Amygdala (tissue), 56 donors: ENCODE measurements around the gene CC2D1A.
A peak's percentile ranks its signal among the peaks of the same experiment; 100 is the strongest.

ENCODE experiments used
- DNase-seq, 56 donors: peaks; one replicate each; lab custom pipeline; 2025; lab: John Stamatoyannopoulos, UW

The CC2D1A gene

DNA sequence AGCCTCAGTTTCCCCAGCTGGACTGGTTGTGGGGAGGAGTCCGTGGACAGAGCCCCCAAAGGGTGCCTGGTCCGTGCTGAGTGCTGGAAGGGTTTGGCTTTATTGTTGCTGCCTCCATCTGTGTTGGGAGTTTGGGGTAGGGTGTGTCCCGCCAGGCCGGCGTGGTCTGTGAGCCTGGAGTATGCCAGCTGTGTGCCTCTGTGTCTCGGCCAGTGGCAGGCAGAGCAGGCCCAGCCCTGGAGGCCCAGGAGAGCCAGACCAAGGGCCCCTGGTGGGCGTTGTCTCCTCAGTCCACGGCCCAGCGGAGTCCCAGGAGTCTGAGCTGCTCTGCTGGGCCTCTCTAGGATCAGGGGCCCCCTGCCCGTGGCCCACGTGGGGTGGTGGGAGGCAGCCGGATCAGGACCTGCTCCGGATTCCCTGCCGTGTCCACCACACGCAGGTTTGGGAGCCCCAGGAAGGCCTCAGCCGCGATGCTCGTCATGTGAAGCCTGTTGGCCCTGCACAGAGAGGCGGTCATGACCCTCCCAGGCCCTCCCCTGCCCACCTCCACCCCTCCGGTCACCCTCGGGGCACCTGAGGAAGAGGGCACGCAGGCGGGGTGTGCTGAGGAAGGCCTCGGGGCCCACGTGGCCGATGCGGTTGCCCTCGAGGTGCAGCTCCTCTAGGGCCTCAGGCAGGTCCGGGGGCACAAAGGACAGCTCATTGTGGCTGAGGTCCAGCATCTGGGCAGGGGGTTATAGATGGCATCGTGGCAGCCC is 25.6 kb downstream of the CC2D1A start:
- no peak for DNase-seq

DNA sequence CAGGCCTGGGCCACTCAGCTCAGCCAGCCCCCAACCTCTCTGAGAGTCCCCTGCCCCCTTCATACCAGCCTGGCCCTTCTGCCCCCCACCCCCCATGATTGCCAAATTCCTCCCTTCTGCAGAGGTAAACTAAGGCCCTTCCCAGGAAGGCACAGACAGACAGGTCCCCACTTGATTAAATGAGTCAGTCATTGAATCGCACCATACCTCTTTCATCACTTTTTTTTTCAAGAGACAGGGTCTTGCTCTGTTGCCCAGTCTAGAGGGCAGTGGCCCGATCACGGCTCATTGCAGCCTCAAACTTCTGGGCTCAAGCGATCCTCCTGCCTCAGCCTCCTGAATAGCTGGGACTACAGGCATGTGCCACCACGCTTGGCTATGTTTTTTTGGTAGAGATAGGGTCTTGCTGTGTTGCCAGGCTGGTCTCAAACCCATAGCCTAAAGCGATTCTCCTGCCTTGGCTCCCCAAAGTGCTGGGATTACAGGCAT is 26.2 kb downstream of the CC2D1A start:
- no peak for DNase-seq

DNA sequence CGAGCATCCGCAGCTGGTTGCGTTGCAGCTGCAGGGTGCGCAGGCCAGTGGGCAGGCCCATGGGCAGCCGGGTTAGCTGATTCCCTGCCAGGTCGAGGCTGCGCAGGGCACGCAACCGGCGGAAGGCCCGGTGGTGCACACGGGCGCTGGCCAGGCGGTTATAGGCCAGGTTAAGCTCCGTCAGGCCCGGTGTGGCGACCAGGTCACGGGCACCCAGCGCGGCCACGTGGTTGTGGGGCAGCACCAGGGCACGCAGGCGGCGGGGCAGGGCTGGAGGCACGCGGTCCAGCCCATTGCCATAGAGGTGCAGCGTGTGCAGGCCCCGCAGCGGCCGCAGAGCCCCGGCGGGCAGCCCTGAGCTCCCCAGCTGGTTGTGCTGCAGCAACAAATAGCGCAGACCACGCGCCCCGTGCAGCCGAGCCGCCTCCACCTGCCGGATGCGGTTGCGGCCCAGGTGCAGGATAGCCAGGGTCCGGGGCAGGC is 27.0 kb downstream of the CC2D1A start:
- no peak for DNase-seq

DNA sequence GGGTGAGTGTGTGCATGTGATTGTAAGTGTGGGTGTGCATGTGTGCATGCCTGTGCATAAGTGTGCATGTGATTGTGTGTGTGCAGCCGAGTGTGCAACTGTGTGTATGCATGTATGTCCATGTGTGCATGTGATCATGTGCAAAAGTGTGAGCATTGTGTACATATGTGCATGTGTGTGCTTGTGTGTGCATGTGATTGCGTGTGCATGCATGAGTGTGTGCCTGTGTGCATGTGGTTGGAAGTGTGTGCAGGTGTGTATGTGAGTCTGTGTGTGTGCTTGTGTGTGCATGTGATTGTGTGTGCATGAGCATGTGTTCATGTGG is 28.7 kb downstream of the CC2D1A start:
- no peak for DNase-seq

DNA sequence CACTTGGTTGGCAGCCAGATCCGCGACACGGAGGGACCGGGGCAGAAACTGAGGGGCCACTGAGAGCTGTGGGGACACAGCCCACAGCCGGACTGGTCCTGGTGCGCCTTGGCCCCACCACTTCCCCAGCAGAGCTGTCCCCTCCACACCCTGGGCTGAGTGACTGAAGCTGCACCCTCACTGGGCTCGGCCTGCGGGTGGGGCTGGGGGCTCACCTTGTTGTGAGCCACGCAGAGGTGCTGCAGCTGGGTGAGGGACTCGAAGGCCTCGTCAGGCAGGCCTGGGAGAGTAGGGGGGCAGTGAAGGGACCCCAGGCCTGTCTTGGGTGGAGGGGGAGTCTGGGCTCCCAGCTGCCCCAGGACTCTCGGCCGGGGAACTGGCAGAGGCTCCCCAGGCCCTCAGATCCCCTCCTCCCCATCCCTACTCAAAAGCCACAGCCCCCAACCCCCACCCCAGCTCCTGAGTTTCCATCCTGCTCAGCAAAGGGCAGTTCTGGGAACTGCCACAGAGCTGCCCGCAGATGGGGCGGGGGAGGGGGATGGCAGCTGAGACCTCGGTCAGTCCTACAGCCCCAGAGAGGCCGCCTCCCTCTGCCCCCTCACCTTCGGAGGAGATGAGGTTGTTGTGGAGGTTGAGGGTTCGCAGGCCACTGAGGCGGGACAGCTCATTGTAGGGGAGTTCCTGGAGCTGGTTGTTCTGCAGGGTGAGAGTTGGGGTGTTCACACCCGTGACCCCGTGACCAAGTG is 29.9 kb downstream of the CC2D1A start:
- peak in 1 of 56 donors; percentile 14 for DNase-seq

DNA sequence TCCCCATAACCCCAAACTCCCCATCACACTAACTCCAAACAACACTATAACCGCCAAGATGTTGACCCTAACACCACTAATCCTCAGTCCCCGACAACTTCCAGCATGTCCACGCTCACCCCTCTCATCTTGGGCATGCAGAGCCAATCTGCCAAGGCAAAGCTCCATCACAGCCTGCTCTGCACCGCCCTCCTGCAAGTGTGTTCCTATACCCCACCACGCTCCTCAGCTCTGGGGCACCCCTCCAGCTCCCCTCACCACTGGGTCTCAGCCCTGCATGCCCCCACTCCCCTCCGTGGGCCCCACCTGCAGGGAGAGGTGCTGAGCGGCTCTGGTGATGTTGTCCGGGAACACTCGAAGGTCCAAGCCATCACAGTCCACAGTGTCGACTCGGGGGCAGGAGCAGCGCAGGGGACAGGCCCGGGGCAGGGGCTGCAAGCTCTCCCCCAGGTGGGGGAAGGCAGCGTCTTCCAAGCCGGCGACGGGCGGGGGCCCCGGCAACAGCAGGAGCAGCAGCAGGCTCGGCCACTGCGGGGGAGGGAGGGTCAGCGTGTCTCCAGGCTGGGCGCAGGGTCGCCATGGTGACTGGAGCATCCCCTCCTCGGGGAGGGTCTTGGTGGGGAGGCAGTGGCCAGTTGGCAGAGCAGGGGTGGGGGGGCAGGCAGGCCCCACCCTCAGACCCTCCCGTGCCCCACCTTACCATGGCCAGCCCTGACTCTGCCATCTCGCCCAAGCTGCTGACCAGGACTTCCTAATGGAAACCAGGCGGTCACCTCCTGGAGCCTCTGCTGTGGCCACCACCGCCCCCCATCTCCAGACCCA is 31.7 kb downstream of the CC2D1A start:
- peak in 1 of 56 donors; percentile 30 for DNase-seq

DNA sequence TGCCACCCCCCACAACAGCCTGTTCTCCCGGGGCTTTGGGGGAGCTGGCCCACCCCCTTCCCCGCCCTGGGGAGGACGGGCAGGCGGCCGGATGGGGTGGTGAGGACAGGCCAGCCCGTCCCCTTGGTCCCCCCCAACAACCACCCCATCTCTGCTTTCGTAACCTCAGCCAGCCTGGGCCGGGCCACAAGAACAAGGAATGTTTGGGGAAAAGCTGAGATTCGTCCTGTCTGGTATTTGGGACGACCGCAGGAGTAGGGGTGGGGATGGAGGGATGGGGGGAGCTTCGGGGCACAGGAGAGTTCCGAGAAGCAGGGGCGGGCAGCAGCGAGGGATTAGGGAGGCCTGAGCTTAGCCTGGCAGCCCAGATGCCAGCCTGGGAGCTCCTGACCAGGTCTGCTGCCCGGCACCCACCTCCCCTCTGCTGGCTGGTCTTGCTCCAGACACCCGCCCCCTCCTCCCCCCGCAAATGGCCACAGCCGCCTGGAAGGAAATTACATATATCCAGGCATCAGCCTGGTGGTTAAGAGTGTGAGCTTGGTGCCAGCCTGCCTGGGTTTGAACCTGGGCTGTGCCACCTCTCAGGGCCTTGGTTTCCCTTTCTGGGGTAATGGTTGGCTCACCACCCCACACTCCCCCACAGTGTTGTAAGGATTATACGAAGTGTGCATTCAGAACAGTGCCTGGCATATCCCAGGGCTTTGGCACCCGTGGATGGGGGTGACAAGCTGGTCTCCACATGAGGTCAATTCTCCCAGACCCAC is 32.5 kb downstream of the CC2D1A start, which contains the start of gene PODNL1:
Gene PODNL1, minus strand, starts transcription at position 117 of the 764 bp plus-strand sequence. CDS start 236 bp downstream, outside the sequence.
- DNase-seq, result peak in 1 of 56 donors; percentile 7

DNA sequence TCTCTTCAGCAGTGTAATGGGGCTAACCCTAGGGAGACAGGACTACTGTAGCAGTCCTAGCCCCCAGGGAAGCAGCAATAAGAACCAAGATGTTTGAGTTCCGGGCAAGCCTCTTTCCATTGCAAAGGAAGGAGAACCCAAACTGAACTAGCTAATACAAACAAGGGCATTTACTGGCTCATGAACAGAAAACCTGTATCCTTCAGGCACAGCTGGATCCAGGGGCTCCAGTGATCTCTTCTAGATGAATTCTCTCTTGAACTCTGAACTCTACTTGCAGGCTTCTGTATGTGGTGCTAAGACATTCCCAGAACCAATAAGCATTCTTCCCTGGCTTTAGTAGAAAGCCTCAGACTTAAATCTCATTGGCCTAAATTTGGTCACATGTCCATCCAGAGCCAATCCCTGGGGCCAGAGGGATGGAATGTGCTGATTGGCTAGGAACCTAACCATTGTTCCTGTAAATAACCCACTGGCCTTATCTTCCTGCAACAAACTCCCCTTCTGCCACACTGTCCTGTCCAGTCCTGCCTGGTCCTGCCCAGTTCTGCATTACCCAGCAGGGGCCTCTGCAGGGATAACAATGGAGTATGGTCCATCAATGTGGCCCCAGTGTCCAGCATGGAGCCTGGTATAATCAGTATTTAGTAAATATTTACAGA is 36.2 kb downstream of the CC2D1A start:
- no peak for DNase-seq

DNA sequence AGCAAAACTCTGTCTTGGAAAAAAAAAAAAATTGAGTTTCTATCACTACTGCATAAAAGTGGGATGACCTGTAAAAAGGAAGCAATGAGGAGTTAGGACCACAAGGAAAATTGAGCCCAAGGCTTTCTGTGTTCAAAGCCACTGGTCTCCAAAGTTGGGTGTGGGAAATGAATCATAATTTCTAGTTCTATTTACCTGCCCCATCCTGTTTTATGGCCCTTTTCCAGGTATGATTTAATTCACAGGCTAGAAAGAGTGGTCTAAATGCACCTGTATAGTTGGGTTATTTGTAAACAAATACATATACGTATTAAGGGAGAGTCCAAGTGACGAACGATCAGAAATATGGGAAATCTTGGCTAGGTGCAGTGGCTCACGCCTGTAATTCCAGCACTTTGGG is 40.4 kb downstream of the CC2D1A start:
- DNase-seq, result no peak

DNA sequence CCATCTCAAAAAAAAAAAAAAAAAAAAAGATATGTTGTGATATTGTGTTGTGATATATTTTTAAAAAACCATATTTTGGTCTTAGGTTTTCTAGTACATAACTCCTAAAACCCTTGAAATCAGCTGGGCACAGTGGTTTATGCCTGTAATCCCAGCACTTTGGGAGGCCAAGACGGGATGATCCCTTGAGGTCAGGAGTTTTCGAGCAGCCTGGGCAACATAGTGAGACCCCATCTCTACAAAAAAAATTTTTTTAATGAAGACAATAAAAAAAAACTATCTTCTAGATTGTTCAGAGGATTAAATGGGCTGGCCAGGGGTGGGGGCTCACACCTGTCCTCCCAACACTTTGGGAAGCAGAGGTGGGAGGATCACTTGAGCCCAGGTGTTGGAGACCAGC is 45.0 kb downstream of the CC2D1A start:
- no peak for DNase-seq

DNA sequence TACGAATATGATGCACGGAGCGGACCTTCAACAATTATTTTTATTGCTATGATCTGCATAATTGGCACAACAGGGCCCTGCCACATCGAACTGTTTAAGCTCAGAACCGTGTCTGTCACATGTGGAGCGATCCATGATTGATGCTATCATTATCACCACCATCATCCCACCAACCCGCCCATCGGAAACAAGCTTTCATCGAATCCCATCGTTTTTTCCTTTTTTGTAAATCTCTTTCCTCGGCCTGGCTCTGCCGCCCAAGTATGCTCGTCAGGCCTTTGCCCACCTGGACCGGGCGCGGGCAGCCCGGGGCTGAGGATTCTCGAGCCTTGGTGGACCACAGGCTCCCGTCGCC is 45.8 kb downstream of the CC2D1A start:
- DNase-seq, result no peak

DNA sequence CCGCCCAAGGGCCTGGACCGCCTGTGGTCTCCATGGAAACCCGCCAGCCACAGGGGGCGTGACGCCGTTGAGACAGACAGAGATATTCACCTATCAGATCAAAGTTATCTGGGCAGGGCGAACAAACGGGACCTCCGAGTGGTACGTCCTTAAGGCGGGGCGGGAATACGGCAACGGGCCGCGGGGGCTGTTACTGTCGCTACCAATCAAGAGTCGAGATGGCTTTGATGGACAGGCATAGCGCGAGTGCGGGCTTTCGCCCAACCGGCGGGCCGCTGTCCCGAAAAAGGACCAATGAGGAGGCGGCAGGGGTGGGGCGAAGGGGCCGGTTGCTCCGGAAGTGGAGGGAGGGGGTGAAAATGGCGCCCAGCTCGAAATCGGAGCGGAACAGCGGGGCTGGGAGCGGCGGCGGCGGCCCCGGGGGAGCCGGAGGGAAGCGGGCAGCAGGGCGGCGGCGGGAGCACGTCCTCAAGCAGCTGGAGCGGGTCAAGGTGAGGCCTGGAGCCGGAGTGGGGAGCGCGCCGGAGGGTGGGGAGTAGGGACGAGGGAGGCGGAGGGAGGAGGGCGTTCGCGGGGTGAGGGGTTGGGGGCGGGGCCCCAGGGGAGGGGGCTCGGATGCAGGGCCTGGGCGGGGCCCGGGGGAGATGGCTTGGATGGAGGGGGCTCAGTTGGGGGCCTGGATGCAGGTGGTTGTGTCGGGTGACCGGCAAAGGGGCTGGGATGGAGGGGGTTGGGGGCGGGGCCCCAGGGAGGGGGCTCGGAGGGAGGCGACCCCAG is 46.3 kb downstream of the CC2D1A start, which contains the start of gene DCAF15:
Gene DCAF15, plus strand, starts transcription at position 356 of the 777 bp plus-strand sequence. Its CDS starts 4 bp downstream, at position 360.
- peak; percentile 83 to 100 (median 99) for DNase-seq

DNA sequence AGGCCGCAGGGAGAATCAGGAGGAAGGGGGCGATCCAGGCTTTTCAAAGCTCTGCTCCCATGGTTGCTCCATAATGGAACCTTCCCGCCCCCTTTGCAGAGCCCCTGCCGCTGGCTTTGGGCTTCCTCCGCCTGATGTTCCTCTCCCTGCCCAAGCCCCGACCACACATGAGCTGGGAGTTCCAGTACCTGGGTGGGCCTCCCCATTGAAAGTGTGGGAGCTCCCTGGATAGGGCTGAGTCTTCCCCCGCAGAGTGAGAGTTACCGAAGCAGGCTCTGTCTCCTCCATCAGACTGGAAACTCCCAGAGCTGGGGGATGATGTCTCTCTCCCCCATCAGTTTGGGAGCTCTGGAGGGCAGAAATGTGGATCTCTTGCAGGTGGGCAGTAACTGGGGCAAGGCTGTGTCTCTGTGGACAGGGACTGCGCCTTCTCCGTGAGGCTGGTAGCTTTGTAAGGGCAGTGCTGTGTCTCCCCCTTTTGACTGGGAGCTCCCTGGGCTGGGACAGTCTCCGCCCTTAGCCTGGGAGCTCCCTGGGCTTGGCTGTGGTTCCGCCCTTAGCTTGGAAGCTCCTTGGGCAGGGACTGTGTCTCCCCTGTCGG is 47.0 kb downstream of the CC2D1A start:
- DNase-seq, result peak in 4 of 56 donors; percentile 22 to 36 (median 24)

DNA sequence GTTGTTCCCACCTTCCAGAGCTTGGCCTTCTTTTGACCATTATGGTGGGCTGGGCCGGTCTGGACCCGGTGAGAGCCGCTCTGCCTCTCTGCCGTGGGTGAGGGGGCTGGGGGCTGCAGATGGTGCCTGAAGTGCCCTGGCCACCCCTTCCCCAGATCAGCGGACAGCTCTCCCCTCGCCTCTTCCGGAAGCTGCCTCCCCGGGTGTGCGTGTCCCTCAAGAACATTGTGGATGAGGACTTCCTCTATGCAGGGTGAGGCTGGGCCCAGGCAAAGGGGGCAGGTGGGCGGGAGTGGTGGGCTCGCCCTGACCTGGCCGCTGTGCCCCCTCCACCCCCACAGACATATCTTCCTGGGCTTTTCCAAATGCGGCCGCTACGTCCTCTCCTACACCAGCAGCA is 48.2 kb downstream of the CC2D1A start:
- DNase-seq, result no peak

DNA sequence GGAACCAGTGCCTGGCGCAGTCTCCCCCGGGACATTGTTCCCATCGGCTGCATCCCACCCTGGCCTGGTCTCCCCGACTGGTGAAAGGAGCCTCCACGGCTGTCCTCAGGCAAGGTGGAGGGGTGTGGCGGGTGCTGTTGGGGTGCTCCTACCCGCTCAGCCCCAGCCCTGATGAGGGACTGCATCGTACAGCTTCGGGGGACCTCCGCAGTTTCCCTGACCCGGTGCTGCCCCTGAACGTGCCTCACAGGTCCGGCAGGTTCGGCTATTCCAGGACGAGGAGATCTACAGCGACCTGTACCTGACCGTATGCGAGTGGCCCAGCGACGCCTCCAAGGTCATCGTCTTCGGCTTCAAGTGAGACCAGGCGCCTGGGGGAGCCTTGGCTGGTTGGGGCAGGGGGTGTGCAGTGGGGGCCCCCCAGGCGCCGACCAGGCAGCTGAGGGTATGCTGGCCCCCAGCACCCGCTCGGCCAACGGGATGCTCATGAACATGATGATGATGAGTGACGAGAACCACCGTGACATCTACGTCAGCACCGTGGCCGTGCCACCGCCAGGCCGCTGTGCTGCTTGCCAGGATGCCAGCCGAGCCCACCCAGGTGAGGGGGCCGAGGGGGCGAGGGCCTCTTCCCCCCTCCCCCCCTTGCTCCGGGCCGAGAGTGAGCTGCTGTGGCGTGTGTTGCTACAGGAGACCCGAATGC is 49.8 kb downstream of the CC2D1A start:
- DNase-seq, result no peak

DNA sequence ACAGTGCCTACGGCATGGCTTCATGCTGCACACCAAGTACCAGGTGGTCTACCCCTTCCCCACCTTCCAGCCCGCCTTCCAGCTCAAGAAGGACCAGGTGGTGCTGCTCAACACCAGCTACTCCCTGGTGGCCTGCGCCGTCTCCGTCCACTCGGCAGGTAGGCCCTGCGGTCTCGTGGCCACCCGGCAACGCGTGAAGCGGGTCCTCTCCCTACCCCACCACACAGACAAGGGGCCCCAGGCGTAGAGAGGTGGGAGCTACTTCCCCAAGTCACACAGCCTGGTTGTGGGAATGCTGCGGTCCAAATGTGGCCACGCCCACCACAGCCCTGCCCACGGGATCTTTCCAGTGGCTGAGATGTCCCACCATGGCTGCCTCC is 50.4 kb downstream of the CC2D1A start:
- DNase-seq, result no peak

DNA sequence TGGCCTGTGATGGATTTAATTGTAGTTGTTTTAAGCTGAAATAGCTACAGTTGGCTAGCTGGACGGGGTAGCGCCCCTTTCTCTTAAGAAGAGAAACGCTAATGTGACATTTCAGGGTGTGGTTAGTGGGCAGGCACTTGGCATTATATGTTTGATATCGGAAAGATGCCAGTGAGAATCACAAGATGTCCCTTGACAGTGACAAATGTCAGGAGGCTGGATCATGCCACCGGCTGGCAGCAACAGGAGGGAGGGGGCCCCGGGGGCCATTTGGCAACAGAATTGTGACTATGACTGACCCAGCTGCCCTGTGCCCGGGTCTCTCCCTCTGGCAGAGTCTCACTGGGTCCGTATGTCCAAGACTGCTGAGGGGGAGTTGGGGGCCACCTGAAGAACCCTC is 51.0 kb downstream of the CC2D1A start:
- DNase-seq, result no peak

DNA sequence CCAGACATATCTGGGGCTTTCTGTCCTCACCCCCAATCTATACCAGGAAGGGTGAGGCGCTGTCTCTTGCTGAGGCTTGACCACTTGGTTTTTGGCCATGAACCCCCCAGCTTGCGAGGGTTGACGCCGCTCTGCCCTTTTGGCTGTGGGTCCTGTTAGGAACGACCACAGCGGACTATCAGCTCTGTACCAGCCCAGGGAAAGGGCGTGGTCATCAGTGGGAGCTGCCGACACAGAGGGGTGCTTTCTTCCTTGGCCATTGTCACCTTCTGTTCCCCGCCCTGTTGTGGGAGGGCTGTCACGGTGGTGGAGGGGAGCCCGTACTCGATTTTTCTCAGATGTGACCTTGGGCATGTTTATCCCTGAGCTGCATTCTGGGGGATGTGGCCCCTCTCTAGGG is 52.0 kb downstream of the CC2D1A start:
- no peak for DNase-seq
